Endothelial cell of umbilical vein (primary cell): ENCODE results near the gene ALX1. TPM values are rescaled to one million over a fixed set of nuclear protein-coding genes. Genes with fewer than 3 reads are reported as not detected.
A peak's percentile ranks its signal among the peaks of the same experiment; 100 is the strongest.

Experiments used
- BruUV-seq: library from RNA; stranded (reverse); fragments of 400-500 nt; replicated peaks from 2 replicates; lab custom pipeline; 2021; lab: Mats Ljungman, UMichigan
- CTCF ChIA-PET: fragments of 300-600, 350-600 bp; sonication (Branson Sonifier 250); formaldehyde crosslinking; loops from one replicate; lab custom pipeline; 2021; ENCODE audit warnings: antibody characterized with exemption, inconsistent platforms; lab: Charles Lee
- POLR2A ChIA-PET: fragments of 300-600, 350-600 bp; sonication (Branson Sonifier 250); formaldehyde crosslinking; loops from one replicate; lab custom pipeline; 2021; ENCODE audit warnings: antibody characterized with exemption, inconsistent platforms; lab: Charles Lee
- DNase-seq: peaks from one replicate; pipeline ENCODE4 v3.0.0-alpha.2; 2011; ENCODE audit warnings: low read depth, low spot score
- FAIRE-seq: peaks from 2 replicates; lab custom pipeline; 2011; peaks lifted over from hg19 to GRCh38; lab: Jason Lieb, UNC
- H2AFZ ChIP-seq: 2 replicates; pipeline ENCODE4 v1.6.0; 2012; ENCODE audit warnings: low read depth, low read length, control low read depth, inconsistent platforms
- H3K27ac ChIP-seq: 2 replicates; pipeline ENCODE4 v1.5.1; 2011; ENCODE audit warnings: low read depth, mild to moderate bottlenecking, control low read depth, low read length, moderate library complexity; ENCODE audit not compliant: insufficient read depth
- H3K27me3 ChIP-seq, 2 experiments: 2 replicates each; pipeline versions ENCODE4 v1.6.0 to v1.6.1; 2011; ENCODE audit warnings: low read length in 2 of 2, mixed read lengths in 1 of 2; ENCODE audit not compliant: control insufficient read depth in 2 of 2, insufficient read depth in 2 of 2
- H3K36me3 ChIP-seq, 2 experiments: 2 replicates in 1 of 2; 3 replicates in 1 of 2; pipeline ENCODE4 v1.5.1; 2011; ENCODE audit warnings: low read length in 2 of 2, mild to moderate bottlenecking in 1 of 2, moderate library complexity in 1 of 2; ENCODE audit not compliant: control insufficient read depth in 2 of 2, insufficient read depth in 2 of 2; ENCODE audit errors: extremely low read depth in 1 of 2
- H3K4me1 ChIP-seq: 3 replicates; pipeline ENCODE4 v1.5.1; 2011; ENCODE audit warnings: mild to moderate bottlenecking, low read length; ENCODE audit not compliant: control insufficient read depth, insufficient read depth; ENCODE audit errors: extremely low read depth
- H3K4me2 ChIP-seq: 2 replicates; pipeline ENCODE4 v1.6.1; 2011; ENCODE audit warnings: low read length, control low read depth, mixed read lengths; ENCODE audit not compliant: insufficient read depth
- H3K4me3 ChIP-seq, 3 experiments: fragments of 200-600 bp in 1 of 3; sonication (generic), shearing (Covaris generic) in 1 of 3; replicated peaks in 1 of 3; 2 replicates each; pipeline ENCODE4 v1.5.1; 2011 to 2016; ENCODE audit warnings: control low read depth in 3 of 3, low read length in 3 of 3, mild to moderate bottlenecking in 2 of 3, inconsistent platforms in 1 of 3, low read depth in 1 of 3, moderate library complexity in 1 of 3; ENCODE audit not compliant: insufficient read depth in 1 of 3
- H3K79me2 ChIP-seq: 2 replicates; pipeline ENCODE4 v1.6.0; 2012; ENCODE audit warnings: low read length, inconsistent platforms; ENCODE audit not compliant: control insufficient read depth, insufficient read depth
- H3K9ac ChIP-seq: replicated peaks from 2 replicates; pipeline ENCODE3; 2011; ENCODE audit warnings: low read length, control low read depth; ENCODE audit not compliant: insufficient read depth; ENCODE audit errors: extremely low read depth
- H3K9me1 ChIP-seq: replicated peaks from 3 replicates; pipeline ENCODE4 v1.6.0; 2011; ENCODE audit warnings: mild to moderate bottlenecking, low read length; ENCODE audit not compliant: control insufficient read depth, insufficient read depth; ENCODE audit errors: extremely low read depth
- H3K9me3 ChIP-seq: replicated peaks from 2 replicates; pipeline ENCODE4 v1.5.1; 2012; ENCODE audit warnings: low read length, inconsistent platforms; ENCODE audit not compliant: control insufficient read depth, insufficient read depth
- H4K20me1 ChIP-seq: replicated peaks from 2 replicates; pipeline ENCODE3; 2011; ENCODE audit warnings: mild to moderate bottlenecking, low read length; ENCODE audit not compliant: control insufficient read depth, insufficient read depth; ENCODE audit errors: extremely low read depth
- EZH2 ChIP-seq: IDR thresholded peaks from 2 replicates; pipeline ENCODE4 v1.6.1; 2012; ENCODE audit warnings: borderline replicate concordance, low read depth, mild to moderate bottlenecking, moderate library complexity, low read length, inconsistent platforms; ENCODE audit not compliant: severe bottlenecking
- FOS ChIP-seq: IDR thresholded peaks from 2 replicates; pipeline ENCODE4 v1.6.1; 2011; ENCODE audit warnings: mild to moderate bottlenecking, low read length, moderate library complexity, borderline replicate concordance; ENCODE audit not compliant: insufficient read depth
- JUN ChIP-seq: IDR thresholded peaks from 2 replicates; pipeline ENCODE4 v1.6.1; 2011; ENCODE audit warnings: borderline replicate concordance, low read depth; ENCODE audit not compliant: insufficient read length, insufficient read depth
- MAX ChIP-seq: IDR thresholded peaks from 2 replicates; pipeline ENCODE4 v1.6.1; 2011; ENCODE audit not compliant: insufficient read depth, insufficient read length
- POLR2A ChIP-seq: IDR thresholded peaks from 2 replicates; pipeline ENCODE4 v1.6.1; 2012; ENCODE audit warnings: low read depth, mild to moderate bottlenecking, control low read depth, low read length
- dilution Hi-C: fragments of 300-500 bp; cut with MboI; formaldehyde crosslinking; loops from one replicate; pipeline ENCODE4 v1.15.0; 2019; ENCODE audit warnings: low sequenced_read_pairs; ENCODE audit not compliant: extremely low pct_ligation_motif_present
- intact Hi-C: fragments of 100-400 bp; cut with micrococcal nuclease; formaldehyde crosslinking; loops from one replicate; pipeline ENCODE4 v1.10.0; 2022
- polyA plus RNA-seq, 4 experiments: library from polyadenylated mRNA; depleted of rRNA in 3 of 4; stranded (reverse) in 3 of 4; unstranded in 1 of 4; fragments of >200 nt; gene quantifications; 2 replicates each; pipeline versions ENCODE4 v1.2.1 to v1.2.3, GENCODE V29; 2011 to 2012; ENCODE audit warnings: missing spikeins in 1 of 4
- total RNA-seq: library from RNA; stranded (reverse); gene quantifications from 2 replicates; pipeline ENCODE4 v1.2.3, GENCODE V29; 2021

Gene ALX1
- total and polyA plus RNA-seq, 2 donors (not counting 3 experiments of a cell fraction or from before 2014, with no cell fraction given), result 2.2 to 3.5 TPM

GRCh38 chr12:85273381-85274314 lies 6.4 kb upstream of the ALX1 start:
- dilution Hi-C loops, result no loop called here
- ChIA-PET CTCF (interaction anchor here (1.0 kb wide), 1 partner anchor 175 kb away, joined by 3 read pairs; no protein-coding TSS in a partner anchor), POLR2A (no interaction called here)
- FAIRE-seq, result peak; percentile 72
- Histone ChIP-seq H3K27me3 (peaks cover 25 to 45% of the 10 kb centered on the region in 2 experiments), H3K27ac (no peak overlapping the region), H3K79me2 (no peaks in the 10 kb centered on the region), H4K20me1 (no peaks in the 10 kb centered on the region), H2AFZ (peak overlapping the region; percentile 88), H3K36me3 (no peaks in the 10 kb centered on the region), H3K9ac (no peak overlapping the region), H3K4me2 (peak overlapping the region; percentile 65), H3K4me1 (peaks cover 9% of the 10 kb centered on the region), H3K9me1 (no peaks in the 10 kb centered on the region), H3K4me3 (peak overlapping the region; percentile 20 to 39 (median 24)), H3K9me3 (no peaks in the 10 kb centered on the region)
- no TSS peak for BruUV-seq
- peak; percentile 31 for DNase-seq
- TF ChIP-seq JUN, result no peak
- peak; percentile 51 for TF ChIP-seq EZH2
- no peak for TF ChIP-seq MAX
- TF ChIP-seq FOS, result no peak
- no peak for TF ChIP-seq POLR2A
- intact Hi-C loops, result no loop called here

GRCh38 chr12:85274315-85274651 lies 5.7 kb upstream of the ALX1 start:
- H3K9me1 ChIP-seq, result no peaks in the 10 kb centered on the region
- DNase-seq, result no peak
- H3K27ac ChIP-seq, result no peak overlapping the region
- peaks cover 10% of the 10 kb centered on the region for H3K4me1 ChIP-seq
- no peaks in the 10 kb centered on the region for H3K36me3 ChIP-seq
- ChIA-PET CTCF (interaction anchor here (1.0 kb wide), 1 partner anchor 174 kb away, joined by 3 read pairs; no protein-coding TSS in a partner anchor), POLR2A (no interaction called here)
- no peak overlapping the region for H3K4me3 ChIP-seq
- TF ChIP-seq POLR2A, result no peak
- H3K27me3 ChIP-seq, result peaks cover 25 to 45% of the 10 kb centered on the region in 2 experiments
- BruUV-seq, result no TSS peak
- no peak overlapping the region for H3K9ac ChIP-seq
- no peak for FAIRE-seq
- H2AFZ ChIP-seq, result peak overlapping the region; percentile 88
- H3K4me2 ChIP-seq, result peak overlapping the region; percentile 65
- H3K9me3 ChIP-seq, result no peaks in the 10 kb centered on the region
- dilution Hi-C loops (no loop called here), intact Hi-C loops (no loop called here)
- H4K20me1 ChIP-seq, result no peaks in the 10 kb centered on the region
- H3K79me2 ChIP-seq, result no peaks in the 10 kb centered on the region
